ENCODE data around the gene STK24. TPM values are rescaled to one million over a fixed set of nuclear protein-coding genes. Genes with fewer than 3 reads are reported as not detected.

The STK24 gene
- total and polyA plus RNA-seq, 2 of the 4 experiments (the other 2 are of a cell fraction) = 29.2 to 43.4 TPM

GRCh38 chr13:98511435-98511834, 65.5 kb downstream of the STK24 start:
- DNase-seq = no peak
- Histone ChIP-seq H4K20me1 (ENCODE audit: insufficient read depth, low read length) (peaks cover 37% of the 10 kb centered on the region), H3K27ac (ENCODE audit: insufficient read depth, low read length) (no peak overlapping the region)

More at GRCh38 chr13:98511435-98511834, 65.5 kb downstream of the STK24 start:
- no peak overlapping the region for H3K9ac ChIP-seq (ENCODE audit: low read depth, low read length)
- peaks cover 22% of the 10 kb centered on the region for H3K4me1 ChIP-seq (ENCODE audit: control insufficient read depth, insufficient read depth, low read length)
- no peak overlapping the region for H2BK120ac ChIP-seq (ENCODE audit: low read depth, low read length)
- ChIA-PET POLR2A (ENCODE audit: unreplicated experiment) (no interaction called here), CTCF (no interaction called here)
- H3K4ac ChIP-seq (ENCODE audit: low read depth, low read length) = no peak overlapping the region
- no peak overlapping the region for H3K23ac ChIP-seq (ENCODE audit: low read depth, low read length)
- dilution Hi-C loops (cut with HindIII; ENCODE audit: low sequenced_read_pairs, unreplicated experiment) = no loop called here
- H4K91ac ChIP-seq (ENCODE audit: insufficient read depth, low read depth, low read length) = no peak overlapping the region
- no peaks in the 10 kb centered on the region for H3K27me3 ChIP-seq (ENCODE audit: control insufficient read depth, insufficient read depth, low read length)
- H3K36me3 ChIP-seq (ENCODE audit: control insufficient read depth, insufficient read depth, low read length) = peaks cover 9% of the 10 kb centered on the region
- H3K9me1 ChIP-seq (ENCODE audit: insufficient read depth, low read length) = peaks cover 36% of the 10 kb centered on the region
- no peak overlapping the region for H2BK20ac ChIP-seq (ENCODE audit: low read depth, low read length)
- TF ChIP-seq CEBPB (IDR thresholded peaks at IDR 0.05; ENCODE audit: low read depth, low read length) = no peak
- TF ChIP-seq FOS (IDR thresholded peaks at IDR 0.05; ENCODE audit: low read depth, low read length) = no peak
- TF ChIP-seq, protein P1, sequence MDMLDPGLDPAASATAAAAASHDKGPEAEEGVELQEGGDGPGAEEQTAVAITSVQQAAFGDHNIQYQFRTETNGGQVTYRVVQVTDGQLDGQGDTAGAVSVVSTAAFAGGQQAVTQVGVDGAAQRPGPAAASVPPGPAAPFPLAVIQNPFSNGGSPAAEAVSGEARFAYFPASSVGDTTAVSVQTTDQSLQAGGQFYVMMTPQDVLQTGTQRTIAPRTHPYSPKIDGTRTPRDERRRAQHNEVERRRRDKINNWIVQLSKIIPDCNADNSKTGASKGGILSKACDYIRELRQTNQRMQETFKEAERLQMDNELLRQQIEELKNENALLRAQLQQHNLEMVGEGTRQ (IDR thresholded peaks at IDR 0.05; ENCODE audit: low read depth, low read length) = no peak
- no peak for TF ChIP-seq ELK1 (IDR thresholded peaks at IDR 0.05; ENCODE audit: borderline replicate concordance, low read depth, low read length)
- TF ChIP-seq MAFK (IDR thresholded peaks at IDR 0.05; ENCODE audit: low read depth, low read length) = no peak
- TF ChIP-seq RCOR1 (IDR thresholded peaks at IDR 0.05; ENCODE audit: insufficient replicate concordance, low read length) = no peak
- TF ChIP-seq, protein P2, sequence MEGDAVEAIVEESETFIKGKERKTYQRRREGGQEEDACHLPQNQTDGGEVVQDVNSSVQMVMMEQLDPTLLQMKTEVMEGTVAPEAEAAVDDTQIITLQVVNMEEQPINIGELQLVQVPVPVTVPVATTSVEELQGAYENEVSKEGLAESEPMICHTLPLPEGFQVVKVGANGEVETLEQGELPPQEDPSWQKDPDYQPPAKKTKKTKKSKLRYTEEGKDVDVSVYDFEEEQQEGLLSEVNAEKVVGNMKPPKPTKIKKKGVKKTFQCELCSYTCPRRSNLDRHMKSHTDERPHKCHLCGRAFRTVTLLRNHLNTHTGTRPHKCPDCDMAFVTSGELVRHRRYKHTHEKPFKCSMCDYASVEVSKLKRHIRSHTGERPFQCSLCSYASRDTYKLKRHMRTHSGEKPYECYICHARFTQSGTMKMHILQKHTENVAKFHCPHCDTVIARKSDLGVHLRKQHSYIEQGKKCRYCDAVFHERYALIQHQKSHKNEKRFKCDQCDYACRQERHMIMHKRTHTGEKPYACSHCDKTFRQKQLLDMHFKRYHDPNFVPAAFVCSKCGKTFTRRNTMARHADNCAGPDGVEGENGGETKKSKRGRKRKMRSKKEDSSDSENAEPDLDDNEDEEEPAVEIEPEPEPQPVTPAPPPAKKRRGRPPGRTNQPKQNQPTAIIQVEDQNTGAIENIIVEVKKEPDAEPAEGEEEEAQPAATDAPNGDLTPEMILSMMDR (conservative IDR thresholded peaks at IDR 0.05; ENCODE audit: low read depth, low read length) = no peak
- no peak for TF ChIP-seq MAZ (IDR thresholded peaks at IDR 0.05; ENCODE audit: borderline replicate concordance, low read depth, low read length)
- TF ChIP-seq SMC3 (IDR thresholded peaks at IDR 0.05; ENCODE audit: low read depth, low read length) = no peak
- TF ChIP-seq MXI1 (IDR thresholded peaks at IDR 0.05; ENCODE audit: borderline replicate concordance, low read depth, low read length) = no peak
- no peak for TF ChIP-seq NFE2L2 (IDR thresholded peaks at IDR 0.05; ENCODE audit: low read depth, low read length)
- no peak overlapping the region for H2AK5ac ChIP-seq (ENCODE audit: low read depth, low read length)
- no peak for ATAC-seq (ENCODE audit: low read depth)
- H3K4me3 ChIP-seq (ENCODE audit: insufficient read depth, low read depth, low read length) = no peak overlapping the region
- H3K56ac ChIP-seq (ENCODE audit: extremely low read depth, insufficient read depth, low read length) = no peak overlapping the region
- H3K4me2 ChIP-seq (ENCODE audit: low read depth, low read length) = no peak overlapping the region
- no peak overlapping the region for H4K5ac ChIP-seq (ENCODE audit: low read depth, low read length)
- no peak overlapping the region for H3K18ac ChIP-seq (ENCODE audit: low read depth, low read length)
- no peak overlapping the region for H4K8ac ChIP-seq (ENCODE audit: low read depth in 2 of 2, low read length in 2 of 2)
- no peak overlapping the region for H2AK9ac ChIP-seq (replicated peaks; ENCODE audit: low read depth, low read length, poor library complexity)
- H3K14ac ChIP-seq (replicated peaks; ENCODE audit: low read depth, low read length) = no peak overlapping the region
- no peak overlapping the region for H2BK15ac ChIP-seq (ENCODE audit: low read depth, low read length)
- 83% methylated on average over 1 of the region's 7 CpGs; no CpG with 5 or more reads in 1 of the 2 experiments for WGBS, 2 experiments (ENCODE audit: extremely low coverage in 2 of 2, insufficient read length in 1 of 2)
- no peaks in the 10 kb centered on the region for H3K9me3 ChIP-seq (ENCODE audit: control insufficient read depth, insufficient read depth, low read length)
- H3K79me1 ChIP-seq (ENCODE audit: low read depth in 1 of 2, low read length in 2 of 2) = peaks cover 46 to 88% of the 10 kb centered on the region in 2 experiments
- H2AFZ ChIP-seq (replicated peaks; ENCODE audit: low read length, poor library complexity) = no peak overlapping the region
- intact Hi-C loops (cut with micrococcal nuclease) = no loop called here
- no TSS peak for BruUV-seq (replicated peaks)
- in situ Hi-C loops (cut with MboI; ENCODE audit: low sequenced_read_pairs) = no loop called here
- H2BK5ac ChIP-seq (ENCODE audit: low read depth, low read length, poor library complexity, severe bottlenecking) = no peak overlapping the region
